HUES6 (cell line): Measurements from ENCODE around the gene LIG3.

Experiments used
- H3K27ac ChIP-seq: 2 replicates; pipeline ENCODE4 v1.7.0; 2013; ENCODE audit warnings: low read depth, mild to moderate bottlenecking, low read length, inconsistent platforms
- H3K27me3 ChIP-seq: 2 replicates; pipeline ENCODE4 v1.6.1; 2013; ENCODE audit warnings: low read length; ENCODE audit not compliant: control insufficient read depth, insufficient read depth
- H3K36me3 ChIP-seq: 2 replicates; pipeline ENCODE4 v1.6.1; 2013; ENCODE audit warnings: low read length; ENCODE audit not compliant: control insufficient read depth, insufficient read depth
- H3K4me1 ChIP-seq: 2 replicates; pipeline ENCODE4 v1.6.1; 2013; ENCODE audit warnings: low read length; ENCODE audit not compliant: control insufficient read depth, insufficient read depth
- H3K4me3 ChIP-seq: 2 replicates; pipeline ENCODE4 v1.5.1; 2013; ENCODE audit warnings: low read depth, low read length
- H3K9ac ChIP-seq: one replicate; pipeline ENCODE4 v1.6.1; 2013; ENCODE audit warnings: mild to moderate bottlenecking, low read length
- H3K9me3 ChIP-seq: 2 replicates; pipeline ENCODE4 v1.6.1; 2013; ENCODE audit warnings: low read depth, low read length; ENCODE audit not compliant: control insufficient read depth, insufficient read depth

Gene LIG3

GRCh38 chr17:35056013-35056412 lies 75.7 kb downstream of the LIG3 start:
- H3K36me3 ChIP-seq = no peaks in the 10 kb centered on the region
- no peaks in the 10 kb centered on the region for H3K9me3 ChIP-seq
- no peak overlapping the region for H3K4me3 ChIP-seq
- H3K9ac ChIP-seq = no peak overlapping the region
- peaks cover 23% of the 10 kb centered on the region for H3K4me1 ChIP-seq
- no peaks in the 10 kb centered on the region for H3K27me3 ChIP-seq
- no peak overlapping the region for H3K27ac ChIP-seq

DNA sequence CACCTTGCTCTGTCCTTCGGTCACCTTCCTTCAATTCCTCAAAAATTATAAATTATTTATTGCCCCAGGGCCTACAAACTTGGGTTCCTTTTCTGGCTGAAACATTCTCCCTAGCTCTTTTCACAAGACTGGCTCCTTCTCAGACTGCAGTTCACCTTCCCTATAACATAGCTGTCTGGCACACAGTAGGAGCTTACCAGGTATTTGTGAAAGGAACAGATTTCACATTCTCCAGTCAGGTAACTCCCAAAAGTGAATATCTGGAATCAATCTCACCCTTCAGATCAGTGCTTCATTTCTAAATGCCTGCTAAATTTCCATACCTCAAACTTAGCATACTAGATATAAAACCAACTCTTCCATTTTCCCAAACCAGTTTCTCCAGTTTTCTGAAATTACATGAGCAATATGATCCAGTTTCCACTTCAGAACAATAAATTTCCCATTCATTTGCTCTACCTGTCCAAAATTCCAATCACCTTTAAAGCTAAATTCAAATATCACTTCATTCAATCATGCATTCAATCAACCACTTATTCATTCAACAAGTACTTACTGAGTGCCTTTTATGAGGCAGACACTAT lies 77.1 kb downstream of the LIG3 start:
- Histone ChIP-seq H3K9me3 (no peaks in the 10 kb centered on the region), H3K27me3 (no peaks in the 10 kb centered on the region), H3K9ac (no peak overlapping the region), H3K4me3 (no peak overlapping the region), H3K4me1 (peaks cover 15% of the 10 kb centered on the region), H3K27ac (no peak overlapping the region), H3K36me3 (no peaks in the 10 kb centered on the region)
